ENCODE results near the gene NFIB.

GRCh38 chr9:14107977-14108376 lies 206.0 kb downstream of the NFIB start:
- TF ChIP-seq POLR2AphosphoS5 (IDR thresholded peaks at IDR 0.05) = no peak
- TF ChIP-seq CTCF (IDR thresholded peaks at IDR 0.05) = no peak
- TF ChIP-seq EP300 (IDR thresholded peaks at IDR 0.05; ENCODE audit: low read depth) = no peak
- no peak for TF ChIP-seq POLR2A (IDR thresholded peaks at IDR 0.05)
